C4-2B (cell line): ENCODE data around the gene CYBC1.
A peak's percentile ranks its signal among the peaks of the same experiment; 100 is the strongest.

Source experiments
- H3K27ac ChIP-seq: fragments of 450-650 bp; 2 replicates; pipeline ENCODE4 v1.5.1; 2017
- ZFX ChIP-seq: fragments of 450-650 bp; IDR thresholded peaks from 2 replicates; pipeline ENCODE4 v1.6.1; 2017
- TF ChIP-seq, protein P1 (sequence below): fragments of 450-650 bp; conservative IDR thresholded peaks from 2 replicates; pipeline ENCODE4 v1.5.1; 2017; ENCODE audit warnings: mild to moderate bottlenecking

Gene CYBC1

DNA sequence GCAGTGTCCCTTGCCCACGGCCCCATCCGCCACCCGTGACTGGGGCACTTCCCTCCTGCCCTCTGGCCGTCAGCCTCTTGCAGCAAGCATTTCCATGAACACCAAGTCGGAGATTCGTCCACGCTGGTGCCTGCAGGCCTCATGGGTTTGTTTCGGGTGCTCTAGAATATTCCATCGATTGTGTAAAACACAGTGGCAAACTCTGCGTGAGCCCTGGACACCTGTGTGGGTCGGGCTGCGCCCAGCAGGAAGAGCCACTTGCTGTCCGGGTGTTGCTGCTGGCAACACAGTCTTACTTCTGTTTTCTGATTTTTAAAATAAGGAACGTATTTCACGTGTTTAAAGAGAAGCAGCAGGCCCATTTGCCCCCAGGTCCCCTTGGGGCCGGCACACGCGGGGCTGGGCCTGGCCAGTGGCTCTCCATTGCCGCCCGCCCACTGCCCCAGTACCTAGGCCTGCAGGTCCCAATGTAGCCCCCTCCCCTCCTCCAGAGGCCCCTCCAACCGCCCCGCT, 10.0 kb downstream of the CYBC1 start:
- no peak overlapping the region for H3K27ac ChIP-seq

DNA sequence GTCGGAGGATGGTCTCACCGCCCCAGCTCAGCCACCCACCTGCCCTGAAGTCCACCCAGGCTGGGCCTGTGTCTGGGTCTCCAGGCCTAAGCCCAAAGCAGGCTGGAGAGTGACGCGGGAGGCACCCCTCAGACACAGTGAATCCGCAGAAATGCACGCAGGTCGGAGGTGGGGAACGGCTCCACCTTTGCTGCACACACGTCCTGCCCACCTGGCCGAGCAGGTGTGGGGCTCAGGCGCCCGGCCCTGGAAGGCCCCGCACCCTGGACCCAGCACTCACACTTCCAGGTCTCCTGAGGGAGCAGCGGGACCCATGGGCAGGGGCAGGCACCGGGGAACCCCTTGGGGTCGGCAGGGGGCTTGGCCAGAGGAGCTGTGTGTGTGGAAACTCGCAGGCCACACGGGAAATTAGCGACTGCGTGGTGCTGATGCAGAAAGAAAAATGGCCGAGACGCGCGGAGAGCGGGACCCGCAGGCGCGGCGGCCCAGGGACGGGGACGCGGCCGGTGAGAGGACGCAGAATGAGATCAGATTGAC, 10.7 kb downstream of the CYBC1 start:
- no peak overlapping the region for H3K27ac ChIP-seq
- no peak for TF ChIP-seq ZFX
- TF ChIP-seq, protein P1, sequence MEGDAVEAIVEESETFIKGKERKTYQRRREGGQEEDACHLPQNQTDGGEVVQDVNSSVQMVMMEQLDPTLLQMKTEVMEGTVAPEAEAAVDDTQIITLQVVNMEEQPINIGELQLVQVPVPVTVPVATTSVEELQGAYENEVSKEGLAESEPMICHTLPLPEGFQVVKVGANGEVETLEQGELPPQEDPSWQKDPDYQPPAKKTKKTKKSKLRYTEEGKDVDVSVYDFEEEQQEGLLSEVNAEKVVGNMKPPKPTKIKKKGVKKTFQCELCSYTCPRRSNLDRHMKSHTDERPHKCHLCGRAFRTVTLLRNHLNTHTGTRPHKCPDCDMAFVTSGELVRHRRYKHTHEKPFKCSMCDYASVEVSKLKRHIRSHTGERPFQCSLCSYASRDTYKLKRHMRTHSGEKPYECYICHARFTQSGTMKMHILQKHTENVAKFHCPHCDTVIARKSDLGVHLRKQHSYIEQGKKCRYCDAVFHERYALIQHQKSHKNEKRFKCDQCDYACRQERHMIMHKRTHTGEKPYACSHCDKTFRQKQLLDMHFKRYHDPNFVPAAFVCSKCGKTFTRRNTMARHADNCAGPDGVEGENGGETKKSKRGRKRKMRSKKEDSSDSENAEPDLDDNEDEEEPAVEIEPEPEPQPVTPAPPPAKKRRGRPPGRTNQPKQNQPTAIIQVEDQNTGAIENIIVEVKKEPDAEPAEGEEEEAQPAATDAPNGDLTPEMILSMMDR, result no peak

More for the DNA sequence above, 10.0 kb downstream of the CYBC1 start:
- TF ChIP-seq ZFX, result no peak
- TF ChIP-seq, protein P1, result no peak

DNA sequence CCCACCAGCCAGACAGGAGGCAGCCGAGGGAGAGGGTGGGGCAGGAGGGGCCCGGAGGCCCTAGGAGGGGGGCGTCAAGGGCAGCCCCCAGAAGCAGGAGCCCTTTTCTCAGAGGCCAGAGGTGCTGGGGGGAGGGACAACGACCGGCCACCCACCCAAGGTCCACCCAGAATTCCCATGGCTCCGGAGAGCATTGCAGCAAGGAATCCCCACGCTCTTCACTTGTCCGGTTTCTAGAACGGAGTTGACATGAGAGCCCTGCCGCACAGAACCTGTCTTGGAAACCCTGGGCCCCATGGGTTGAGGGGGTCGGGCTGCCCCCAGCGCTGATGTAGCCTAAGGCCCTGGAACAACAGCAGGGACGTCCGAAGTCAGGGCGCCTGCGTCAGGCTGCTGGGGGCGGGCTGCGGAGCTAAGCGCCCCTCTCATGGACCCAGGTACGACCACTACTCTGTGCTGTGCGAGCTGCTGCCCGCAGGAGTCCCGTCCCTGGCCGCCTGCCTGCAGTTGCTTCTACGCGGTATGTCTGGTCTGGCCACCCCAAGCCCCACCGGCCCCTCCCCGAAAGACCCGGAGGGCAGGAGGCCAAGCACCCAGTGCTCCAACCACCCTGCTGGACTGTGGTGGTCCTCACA, 11.2 kb downstream of the CYBC1 start:
- TF ChIP-seq, protein P1, result no peak
- TF ChIP-seq ZFX, result no peak
- H3K27ac ChIP-seq, result no peak overlapping the region

DNA sequence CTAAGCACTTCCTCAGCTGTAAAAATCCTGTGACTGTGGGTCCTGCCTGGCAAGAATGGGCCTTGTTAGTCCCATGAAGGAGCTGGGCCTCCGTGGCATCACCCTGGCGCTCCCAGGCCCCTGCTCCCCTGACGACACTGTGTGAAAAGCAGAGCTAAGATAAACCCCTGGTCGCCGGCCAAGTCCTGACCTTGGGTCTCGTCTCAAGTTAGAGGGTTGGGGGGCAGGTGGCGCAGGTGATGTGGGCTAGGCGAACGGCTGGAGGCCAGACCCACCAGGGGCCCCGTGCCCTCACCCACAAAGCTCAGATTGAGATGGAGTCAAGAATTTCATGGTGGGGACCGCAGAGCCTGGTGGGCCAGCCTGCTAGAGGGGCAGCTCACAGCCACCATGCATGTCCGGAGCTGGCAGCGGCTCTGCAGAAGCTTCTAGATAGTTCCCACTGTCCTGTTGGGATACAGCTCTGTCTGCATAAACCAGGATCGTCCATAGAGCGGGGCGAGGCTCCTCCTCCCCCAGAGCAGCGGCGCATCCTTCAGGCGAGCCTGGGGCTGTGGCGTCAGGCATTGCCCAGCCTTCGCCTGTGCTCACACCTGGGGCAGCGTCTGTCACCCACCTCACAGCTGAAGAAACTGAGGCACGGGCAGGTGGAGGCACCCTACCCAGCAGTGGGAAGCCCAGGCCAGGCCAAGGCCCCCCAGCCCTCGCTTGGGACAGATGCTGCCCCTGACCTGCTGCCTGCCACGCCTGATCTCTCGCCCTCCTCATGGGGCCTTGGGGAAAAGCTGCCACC, 12.0 kb downstream of the CYBC1 start:
- TF ChIP-seq, protein P1, result no peak
- TF ChIP-seq ZFX, result no peak
- no peak overlapping the region for H3K27ac ChIP-seq

DNA sequence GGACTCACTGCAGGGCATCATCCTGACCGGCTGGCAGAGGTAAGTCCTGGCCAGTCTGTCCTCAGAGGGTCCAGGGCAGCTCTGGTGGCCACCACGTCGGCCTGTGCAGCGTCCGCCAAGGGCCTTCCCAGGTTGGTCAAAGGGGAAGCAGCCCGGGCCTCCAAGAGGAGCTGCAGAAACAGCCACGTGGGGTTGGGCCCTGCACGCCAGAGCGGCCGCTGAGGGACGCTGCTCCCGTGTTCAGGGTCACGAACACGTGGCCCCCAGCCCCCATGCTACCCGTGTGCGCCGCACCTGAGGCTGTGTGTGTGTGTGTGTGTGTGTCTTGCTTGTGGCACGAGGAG, 13.3 kb downstream of the CYBC1 start:
- peak overlapping the region; percentile 26; the same call in 1 of the 2 replicates for H3K27ac ChIP-seq
- TF ChIP-seq, protein P1, result no peak
- TF ChIP-seq ZFX, result no peak

DNA sequence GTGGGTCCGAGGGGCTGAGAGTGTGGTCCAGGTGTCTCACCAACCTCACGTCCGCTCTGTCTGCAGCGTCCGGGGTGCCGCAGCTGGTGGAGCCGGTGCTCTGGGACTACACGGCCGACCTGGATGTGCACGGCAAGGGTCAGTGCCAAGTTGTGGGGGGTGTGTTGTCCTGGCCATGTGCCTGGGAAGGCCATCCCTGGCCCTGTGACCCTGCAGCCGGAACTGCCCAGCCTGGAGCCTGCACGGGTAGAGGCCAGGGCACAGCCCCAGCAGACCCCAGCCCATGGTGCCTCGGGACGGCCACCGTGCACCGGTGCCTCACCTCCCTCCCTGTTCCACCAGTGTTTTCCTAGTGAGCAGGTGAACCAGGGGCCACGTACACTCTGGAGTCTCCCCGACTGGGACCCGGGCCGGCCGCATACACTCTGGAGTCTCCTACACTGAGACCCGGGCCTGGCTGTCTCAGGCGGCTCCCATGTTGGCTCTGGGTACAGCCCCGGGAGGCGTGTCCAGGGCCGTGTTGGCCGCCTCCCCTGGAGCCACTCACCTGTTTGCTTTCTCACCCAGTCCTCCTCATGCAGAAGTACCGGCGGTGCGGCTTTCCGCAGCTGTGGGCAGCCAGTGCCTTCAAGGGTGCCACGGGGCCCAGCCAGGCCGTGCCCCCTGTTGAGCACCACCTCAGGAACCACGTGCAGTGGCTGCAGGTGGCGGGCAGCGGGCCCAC, 13.8 kb downstream of the CYBC1 start:
- H3K27ac ChIP-seq, result peak overlapping the region; percentile 26; the same call in 1 of the 2 replicates
- TF ChIP-seq, protein P1, result no peak
- TF ChIP-seq ZFX, result no peak
